SK-N-SH treated with all-trans-retinoic acid at 6 μM for 48 hours (cell line): ENCODE measurements around the gene ST3GAL3.

Experiments used
- ATAC-seq: fragments of 200-7000 bp; cut with Tn5 transposase; 3 replicates; pipeline ENCODE4 v1.9.1; 2020; ENCODE audit warnings: mild to moderate bottlenecking, moderate library complexity
- ARNTL ChIP-seq: fragments of 450-650 bp; formaldehyde crosslinking; IDR thresholded peaks from 2 replicates; pipeline ENCODE4 v1.5.0; 2020; ENCODE audit warnings: low read depth, mild to moderate bottlenecking, moderate library complexity, borderline replicate concordance
- BACH2 ChIP-seq: fragments of 250-450 bp; sonication (Bioruptor Pico); IDR thresholded peaks from 2 replicates; pipeline ENCODE4 v1.9.0; 2021; ENCODE audit warnings: mild to moderate bottlenecking, borderline replicate concordance
- CSDC2 ChIP-seq: fragments of 250-450 bp; sonication (Bioruptor Pico); IDR thresholded peaks from 2 replicates; pipeline ENCODE4 v1.5.0; 2020; ENCODE audit warnings: mild to moderate bottlenecking, moderate library complexity
- ESRRG ChIP-seq: fragments of 250-450 bp; sonication (Bioruptor Pico); IDR thresholded peaks from 2 replicates; pipeline ENCODE4 v1.6.1; 2021; ENCODE audit warnings: mild to moderate bottlenecking
- GLIS3 ChIP-seq: fragments of 250-450 bp; sonication (Bioruptor Pico); IDR thresholded peaks from 2 replicates; pipeline ENCODE4 v1.5.0; 2020; ENCODE audit warnings: mild to moderate bottlenecking, moderate library complexity
- ISL1 ChIP-seq: fragments of 250-450 bp; sonication (Bioruptor Pico); IDR thresholded peaks from 2 replicates; pipeline ENCODE4 v2.1.2; 2022; ENCODE audit warnings: mild to moderate bottlenecking, moderate library complexity
- OSR1 ChIP-seq: fragments of 250-450 bp; sonication (Bioruptor Pico); IDR thresholded peaks from 2 replicates; pipeline ENCODE4 v1.8.0; 2022; ENCODE audit warnings: moderate library complexity, mild to moderate bottlenecking, inconsistent platforms
- PPARA ChIP-seq: fragments of 250-450 bp; sonication (Bioruptor Pico); IDR thresholded peaks from 2 replicates; pipeline ENCODE4 v1.5.0; 2020; ENCODE audit warnings: mild to moderate bottlenecking, borderline replicate concordance
- RARB ChIP-seq: fragments of 250-450 bp; sonication (Bioruptor Pico); IDR thresholded peaks from 2 replicates; pipeline ENCODE4 v1.8.0; 2021; ENCODE audit warnings: mild to moderate bottlenecking, moderate library complexity
- TCF4 ChIP-seq: fragments of 250-450 bp; sonication (Bioruptor Pico); IDR thresholded peaks from 2 replicates; pipeline ENCODE4 v1.8.0; 2021; ENCODE audit warnings: mild to moderate bottlenecking, moderate library complexity, borderline replicate concordance
- TOX ChIP-seq: fragments of 250-450 bp; sonication (Bioruptor Pico); IDR thresholded peaks from 2 replicates; pipeline ENCODE4 v1.8.0; 2021; ENCODE audit warnings: mild to moderate bottlenecking, moderate library complexity, borderline replicate concordance
- ZC3H10 ChIP-seq: fragments of 250-450 bp; sonication (Bioruptor Pico); IDR thresholded peaks from 2 replicates; pipeline ENCODE4 v1.5.1; 2021; ENCODE audit warnings: mild to moderate bottlenecking, moderate library complexity
- ZFP3 ChIP-seq: fragments of 250-450 bp; sonication (Bioruptor Pico); IDR thresholded peaks from 2 replicates; pipeline ENCODE4 v1.5.0; 2020; ENCODE audit warnings: mild to moderate bottlenecking, moderate library complexity
- ZFP30 ChIP-seq: fragments of 450-650 bp; formaldehyde crosslinking; IDR thresholded peaks from 2 replicates; pipeline ENCODE4 v1.5.0; 2022; ENCODE audit warnings: mild to moderate bottlenecking, moderate library complexity
- ZNF565 ChIP-seq: fragments of 450-650 bp; formaldehyde crosslinking; conservative IDR thresholded peaks from 2 replicates; pipeline ENCODE4 v1.5.0; 2020; ENCODE audit warnings: low read depth, mild to moderate bottlenecking, moderate library complexity
- ZNF8 ChIP-seq: fragments of 450-650 bp; formaldehyde crosslinking; IDR thresholded peaks from 2 replicates; pipeline ENCODE4 v1.5.0; 2020; ENCODE audit warnings: mild to moderate bottlenecking, moderate library complexity
- TF ChIP-seq, protein P1 (sequence below): fragments of 250-450 bp; sonication (Bioruptor Pico); IDR thresholded peaks from 2 replicates; pipeline ENCODE4 v1.5.0; 2020; ENCODE audit warnings: mild to moderate bottlenecking, moderate library complexity
- TF ChIP-seq, protein P2 (sequence below): fragments of 250-450 bp; sonication (Bioruptor Pico); IDR thresholded peaks from 2 replicates; pipeline ENCODE4 v1.5.1; 2020; ENCODE audit warnings: low read depth, mild to moderate bottlenecking, moderate library complexity
- TF ChIP-seq, protein P3 (sequence below): fragments of 250-450 bp; sonication (Bioruptor Pico); IDR thresholded peaks from 2 replicates; pipeline ENCODE4 v1.8.0; 2021; ENCODE audit warnings: low read depth, mild to moderate bottlenecking, moderate library complexity, borderline replicate concordance
- TF ChIP-seq, protein P4 (sequence below): fragments of 250-450 bp; sonication (Bioruptor Pico); IDR thresholded peaks from 2 replicates; pipeline ENCODE4 v1.8.0; 2020; ENCODE audit warnings: mild to moderate bottlenecking, moderate library complexity, borderline replicate concordance

ST3GAL3 gene

DNA sequence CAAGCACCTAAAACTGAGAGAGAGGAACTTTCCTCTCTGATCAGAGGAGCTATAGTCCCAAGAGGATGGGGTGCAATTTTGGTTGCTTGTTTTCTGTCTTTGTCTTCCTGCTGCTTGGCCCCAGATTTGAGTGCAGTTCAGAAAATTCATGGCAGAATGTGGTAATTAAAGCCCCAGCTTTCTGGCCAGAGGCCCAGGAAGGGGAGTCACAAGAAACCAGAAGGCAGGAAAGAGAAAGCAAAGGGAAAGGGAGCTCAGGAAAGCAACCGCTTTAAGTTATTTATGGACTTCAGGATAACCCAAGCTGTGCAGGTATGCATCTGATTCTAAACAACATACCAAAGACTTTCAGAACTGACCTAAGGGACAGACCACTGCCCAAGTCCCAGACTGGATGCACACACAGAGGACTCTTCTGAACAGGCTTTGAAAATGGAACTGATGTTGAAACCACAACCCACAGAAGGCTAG is 88.8 kb downstream of the ST3GAL3 start:
- ATAC-seq, result peak; percentile 77
- TF ChIP-seq ZFP30 (peak; percentile 70; the same call in 1 of the 2 replicates), ARNTL (no peak)

DNA sequence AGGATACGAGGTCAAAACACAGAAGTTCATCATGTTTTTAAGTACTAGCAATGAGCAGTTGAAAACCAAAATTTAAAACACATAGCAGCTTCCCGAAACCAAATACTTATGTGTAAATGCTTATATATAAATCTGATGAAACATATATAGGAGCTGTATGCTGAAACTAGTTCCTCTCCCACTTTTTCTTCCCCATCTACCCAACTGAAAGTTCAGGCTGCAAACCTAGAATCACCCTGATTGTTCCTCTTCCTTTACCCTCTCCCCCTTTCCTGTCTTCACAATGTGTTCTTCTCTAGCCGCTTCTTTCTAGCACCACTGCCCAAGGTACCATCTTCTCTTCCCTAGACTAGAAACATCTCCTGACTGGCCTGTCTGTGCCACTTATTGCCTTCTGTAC is 90.6 kb downstream of the ST3GAL3 start:
- TF ChIP-seq RARB (CRISPR knock-in tag), result no peak
- TF ChIP-seq, protein P1, sequence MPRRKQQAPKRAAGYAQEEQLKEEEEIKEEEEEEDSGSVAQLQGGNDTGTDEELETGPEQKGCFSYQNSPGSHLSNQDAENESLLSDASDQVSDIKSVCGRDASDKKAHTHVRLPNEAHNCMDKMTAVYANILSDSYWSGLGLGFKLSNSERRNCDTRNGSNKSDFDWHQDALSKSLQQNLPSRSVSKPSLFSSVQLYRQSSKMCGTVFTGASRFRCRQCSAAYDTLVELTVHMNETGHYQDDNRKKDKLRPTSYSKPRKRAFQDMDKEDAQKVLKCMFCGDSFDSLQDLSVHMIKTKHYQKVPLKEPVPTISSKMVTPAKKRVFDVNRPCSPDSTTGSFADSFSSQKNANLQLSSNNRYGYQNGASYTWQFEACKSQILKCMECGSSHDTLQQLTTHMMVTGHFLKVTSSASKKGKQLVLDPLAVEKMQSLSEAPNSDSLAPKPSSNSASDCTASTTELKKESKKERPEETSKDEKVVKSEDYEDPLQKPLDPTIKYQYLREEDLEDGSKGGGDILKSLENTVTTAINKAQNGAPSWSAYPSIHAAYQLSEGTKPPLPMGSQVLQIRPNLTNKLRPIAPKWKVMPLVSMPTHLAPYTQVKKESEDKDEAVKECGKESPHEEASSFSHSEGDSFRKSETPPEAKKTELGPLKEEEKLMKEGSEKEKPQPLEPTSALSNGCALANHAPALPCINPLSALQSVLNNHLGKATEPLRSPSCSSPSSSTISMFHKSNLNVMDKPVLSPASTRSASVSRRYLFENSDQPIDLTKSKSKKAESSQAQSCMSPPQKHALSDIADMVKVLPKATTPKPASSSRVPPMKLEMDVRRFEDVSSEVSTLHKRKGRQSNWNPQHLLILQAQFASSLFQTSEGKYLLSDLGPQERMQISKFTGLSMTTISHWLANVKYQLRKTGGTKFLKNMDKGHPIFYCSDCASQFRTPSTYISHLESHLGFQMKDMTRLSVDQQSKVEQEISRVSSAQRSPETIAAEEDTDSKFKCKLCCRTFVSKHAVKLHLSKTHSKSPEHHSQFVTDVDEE, result no peak
- TF ChIP-seq TOX, result no peak
- no peak for TF ChIP-seq CSDC2 (CRISPR knock-in tag)
- TF ChIP-seq PPARA (CRISPR knock-in tag), result no peak
- TF ChIP-seq, protein P2, sequence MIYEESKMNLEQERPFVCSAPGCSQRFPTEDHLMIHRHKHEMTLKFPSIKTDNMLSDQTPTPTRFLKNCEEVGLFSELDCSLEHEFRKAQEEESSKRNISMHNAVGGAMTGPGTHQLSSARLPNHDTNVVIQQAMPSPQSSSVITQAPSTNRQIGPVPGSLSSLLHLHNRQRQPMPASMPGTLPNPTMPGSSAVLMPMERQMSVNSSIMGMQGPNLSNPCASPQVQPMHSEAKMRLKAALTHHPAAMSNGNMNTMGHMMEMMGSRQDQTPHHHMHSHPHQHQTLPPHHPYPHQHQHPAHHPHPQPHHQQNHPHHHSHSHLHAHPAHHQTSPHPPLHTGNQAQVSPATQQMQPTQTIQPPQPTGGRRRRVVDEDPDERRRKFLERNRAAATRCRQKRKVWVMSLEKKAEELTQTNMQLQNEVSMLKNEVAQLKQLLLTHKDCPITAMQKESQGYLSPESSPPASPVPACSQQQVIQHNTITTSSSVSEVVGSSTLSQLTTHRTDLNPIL (CRISPR knock-in tag), result no peak
- no peak for ATAC-seq

DNA sequence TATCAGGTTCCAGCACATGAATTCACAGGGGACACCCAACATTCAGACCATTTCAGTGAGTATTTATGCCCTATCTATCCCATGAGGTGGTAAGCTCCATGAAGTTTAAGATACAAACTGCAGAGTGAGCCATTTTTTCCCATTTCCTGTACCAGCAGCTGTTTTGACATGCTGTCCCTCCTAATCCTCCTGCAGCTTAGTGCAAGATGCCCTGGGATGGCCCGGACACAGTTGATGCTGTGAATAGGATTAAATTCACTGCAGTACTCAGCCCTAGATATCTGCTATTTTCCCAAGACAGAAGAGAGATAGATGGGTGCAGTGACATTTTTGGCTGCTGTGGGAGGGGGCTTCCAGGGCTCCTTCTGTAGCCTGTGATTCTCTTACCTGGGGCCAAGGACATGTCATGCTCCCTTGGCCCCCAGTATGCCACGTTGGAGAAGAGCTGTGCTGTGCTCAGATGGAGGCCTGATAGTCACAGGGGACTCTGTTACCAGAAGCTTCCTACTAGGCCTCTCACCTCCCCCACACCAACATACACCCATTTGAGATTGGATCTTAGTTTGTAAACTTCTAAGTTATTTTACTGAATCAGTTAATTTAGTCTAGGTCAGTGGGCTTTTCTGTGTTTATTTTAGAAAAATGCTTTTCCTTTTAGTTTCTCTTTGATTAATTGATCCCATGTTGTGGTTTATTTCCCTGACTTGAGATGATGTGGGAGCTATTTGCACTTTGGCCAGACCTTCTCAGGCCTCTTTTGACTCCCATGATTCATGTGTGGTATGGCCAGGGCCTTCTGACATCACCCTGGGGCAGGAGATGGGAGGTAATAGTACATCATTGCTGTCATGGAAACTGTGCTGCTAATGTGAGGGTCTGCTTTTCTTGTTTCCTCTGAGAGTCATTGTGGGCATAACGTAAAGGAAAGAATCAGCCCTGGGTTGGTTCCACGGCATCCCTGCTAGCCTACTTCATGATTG is 92.6 kb downstream of the ST3GAL3 start:
- no peak for TF ChIP-seq OSR1 (CRISPR knock-in tag)
- TF ChIP-seq ISL1 (CRISPR knock-in tag), result no peak
- TF ChIP-seq BACH2 (CRISPR knock-in tag), result no peak
- no peak for TF ChIP-seq CSDC2 (CRISPR knock-in tag)
- no peak for TF ChIP-seq ZFP3 (CRISPR knock-in tag)
- no peak for TF ChIP-seq ZNF8 (CRISPR knock-in tag)
- no peak for TF ChIP-seq GLIS3 (CRISPR knock-in tag)
- TF ChIP-seq TOX, result no peak
- TF ChIP-seq, protein P2 (CRISPR knock-in tag), result no peak
- TF ChIP-seq ESRRG (CRISPR knock-in tag), result no peak
- TF ChIP-seq, protein P3, sequence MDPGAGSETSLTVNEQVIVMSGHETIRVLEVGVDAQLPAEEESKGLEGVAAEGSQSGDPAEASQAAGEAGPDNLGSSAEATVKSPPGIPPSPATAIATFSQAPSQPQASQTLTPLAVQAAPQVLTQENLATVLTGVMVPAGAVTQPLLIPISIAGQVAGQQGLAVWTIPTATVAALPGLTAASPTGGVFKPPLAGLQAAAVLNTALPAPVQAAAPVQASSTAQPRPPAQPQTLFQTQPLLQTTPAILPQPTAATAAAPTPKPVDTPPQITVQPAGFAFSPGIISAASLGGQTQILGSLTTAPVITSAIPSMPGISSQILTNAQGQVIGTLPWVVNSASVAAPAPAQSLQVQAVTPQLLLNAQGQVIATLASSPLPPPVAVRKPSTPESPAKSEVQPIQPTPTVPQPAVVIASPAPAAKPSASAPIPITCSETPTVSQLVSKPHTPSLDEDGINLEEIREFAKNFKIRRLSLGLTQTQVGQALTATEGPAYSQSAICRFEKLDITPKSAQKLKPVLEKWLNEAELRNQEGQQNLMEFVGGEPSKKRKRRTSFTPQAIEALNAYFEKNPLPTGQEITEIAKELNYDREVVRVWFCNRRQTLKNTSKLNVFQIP, result no peak
- no peak for TF ChIP-seq ZC3H10 (CRISPR knock-in tag)
- no peak for TF ChIP-seq TCF4
- TF ChIP-seq ARNTL, result no peak
- TF ChIP-seq, all 23 proteins: peak for 0
- no peak for ATAC-seq

DNA sequence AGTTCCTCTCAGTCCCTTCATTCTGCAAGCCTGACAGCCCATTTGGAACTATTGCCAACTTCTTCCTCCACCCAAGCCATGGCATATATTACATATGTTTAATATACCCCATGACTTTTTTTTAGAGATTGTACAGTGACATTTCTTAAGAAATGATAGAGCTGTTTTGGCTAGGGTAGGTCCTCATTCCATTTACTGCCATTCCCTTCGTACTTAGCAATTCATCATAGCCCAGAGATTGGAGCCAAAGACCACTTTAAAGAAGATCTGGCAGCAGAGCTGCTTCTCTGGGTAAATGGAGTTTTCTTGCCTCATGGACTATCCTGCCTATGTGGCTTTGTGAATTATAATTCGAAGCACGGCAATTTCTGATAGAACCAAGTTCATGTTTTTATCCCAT is 93.4 kb downstream of the ST3GAL3 start:
- ATAC-seq, result no peak
- TF ChIP-seq ZNF565 (CRISPR knock-in tag), result no peak
- TF ChIP-seq RARB (CRISPR knock-in tag), result no peak
- no peak for TF ChIP-seq OSR1 (CRISPR knock-in tag)
- no peak for TF ChIP-seq CSDC2 (CRISPR knock-in tag)
- TF ChIP-seq, protein P1, result no peak
- TF ChIP-seq TOX, result no peak
- no peak for TF ChIP-seq BACH2 (CRISPR knock-in tag)
- TF ChIP-seq, protein P4, sequence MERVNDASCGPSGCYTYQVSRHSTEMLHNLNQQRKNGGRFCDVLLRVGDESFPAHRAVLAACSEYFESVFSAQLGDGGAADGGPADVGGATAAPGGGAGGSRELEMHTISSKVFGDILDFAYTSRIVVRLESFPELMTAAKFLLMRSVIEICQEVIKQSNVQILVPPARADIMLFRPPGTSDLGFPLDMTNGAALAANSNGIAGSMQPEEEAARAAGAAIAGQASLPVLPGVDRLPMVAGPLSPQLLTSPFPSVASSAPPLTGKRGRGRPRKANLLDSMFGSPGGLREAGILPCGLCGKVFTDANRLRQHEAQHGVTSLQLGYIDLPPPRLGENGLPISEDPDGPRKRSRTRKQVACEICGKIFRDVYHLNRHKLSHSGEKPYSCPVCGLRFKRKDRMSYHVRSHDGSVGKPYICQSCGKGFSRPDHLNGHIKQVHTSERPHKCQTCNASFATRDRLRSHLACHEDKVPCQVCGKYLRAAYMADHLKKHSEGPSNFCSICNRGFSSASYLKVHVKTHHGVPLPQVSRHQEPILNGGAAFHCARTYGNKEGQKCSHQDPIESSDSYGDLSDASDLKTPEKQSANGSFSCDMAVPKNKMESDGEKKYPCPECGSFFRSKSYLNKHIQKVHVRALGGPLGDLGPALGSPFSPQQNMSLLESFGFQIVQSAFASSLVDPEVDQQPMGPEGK (CRISPR knock-in tag), result no peak
